Uterus (tissue), 2 donors: ENCODE results near the gene TASOR2.

Experiments
- POLR2A ChIP-seq, 2 donors: fragments of 450-650 bp; IDR thresholded peaks; one replicate each; pipeline ENCODE4 v1.6.1; 2016; ENCODE audit warnings: antibody characterized with exemption in 2 of 2, mild to moderate bottlenecking in 1 of 2, moderate library complexity in 1 of 2
- TF ChIP-seq, protein P1 (sequence below), 4 experiments: fragments of 200-600 bp in 2 of 4; fragments of 450-650 bp in 2 of 4; sonication (generic) in 2 of 4; IDR thresholded peaks; one replicate each; pipeline ENCODE4 v1.5.1; 2016 to 2019; ENCODE audit warnings: antibody characterized with exemption in 4 of 4, mild to moderate bottlenecking in 2 of 4, moderate library complexity in 1 of 4

DNA sequence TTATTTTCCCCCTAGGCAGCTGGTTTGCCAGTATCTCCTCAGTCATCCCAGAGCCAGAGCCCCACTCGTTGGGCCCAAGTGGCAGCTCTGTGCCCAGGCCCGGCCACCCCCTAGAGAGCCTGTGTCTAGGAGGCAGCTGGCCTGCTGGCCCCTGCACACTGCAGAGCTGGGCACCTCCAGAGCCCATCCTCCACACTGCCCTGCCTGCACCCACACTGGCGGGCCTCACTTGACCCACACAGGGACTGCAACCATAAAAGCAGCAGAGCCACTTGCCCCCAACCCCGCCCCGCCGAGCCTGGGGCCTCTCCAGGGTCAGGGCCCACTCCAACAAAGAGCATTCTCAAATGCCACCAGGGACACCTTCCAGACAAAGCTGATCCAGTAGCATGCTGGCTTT lies 23.6 kb upstream of the TASOR2 start:
- TF ChIP-seq POLR2A (IDR thresholded peaks at IDR 0.05) = no peak
- TF ChIP-seq, protein P1, sequence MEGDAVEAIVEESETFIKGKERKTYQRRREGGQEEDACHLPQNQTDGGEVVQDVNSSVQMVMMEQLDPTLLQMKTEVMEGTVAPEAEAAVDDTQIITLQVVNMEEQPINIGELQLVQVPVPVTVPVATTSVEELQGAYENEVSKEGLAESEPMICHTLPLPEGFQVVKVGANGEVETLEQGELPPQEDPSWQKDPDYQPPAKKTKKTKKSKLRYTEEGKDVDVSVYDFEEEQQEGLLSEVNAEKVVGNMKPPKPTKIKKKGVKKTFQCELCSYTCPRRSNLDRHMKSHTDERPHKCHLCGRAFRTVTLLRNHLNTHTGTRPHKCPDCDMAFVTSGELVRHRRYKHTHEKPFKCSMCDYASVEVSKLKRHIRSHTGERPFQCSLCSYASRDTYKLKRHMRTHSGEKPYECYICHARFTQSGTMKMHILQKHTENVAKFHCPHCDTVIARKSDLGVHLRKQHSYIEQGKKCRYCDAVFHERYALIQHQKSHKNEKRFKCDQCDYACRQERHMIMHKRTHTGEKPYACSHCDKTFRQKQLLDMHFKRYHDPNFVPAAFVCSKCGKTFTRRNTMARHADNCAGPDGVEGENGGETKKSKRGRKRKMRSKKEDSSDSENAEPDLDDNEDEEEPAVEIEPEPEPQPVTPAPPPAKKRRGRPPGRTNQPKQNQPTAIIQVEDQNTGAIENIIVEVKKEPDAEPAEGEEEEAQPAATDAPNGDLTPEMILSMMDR (IDR thresholded peaks at IDR 0.05) = no peak
